ENCODE data around the gene CDH4.

DNA sequence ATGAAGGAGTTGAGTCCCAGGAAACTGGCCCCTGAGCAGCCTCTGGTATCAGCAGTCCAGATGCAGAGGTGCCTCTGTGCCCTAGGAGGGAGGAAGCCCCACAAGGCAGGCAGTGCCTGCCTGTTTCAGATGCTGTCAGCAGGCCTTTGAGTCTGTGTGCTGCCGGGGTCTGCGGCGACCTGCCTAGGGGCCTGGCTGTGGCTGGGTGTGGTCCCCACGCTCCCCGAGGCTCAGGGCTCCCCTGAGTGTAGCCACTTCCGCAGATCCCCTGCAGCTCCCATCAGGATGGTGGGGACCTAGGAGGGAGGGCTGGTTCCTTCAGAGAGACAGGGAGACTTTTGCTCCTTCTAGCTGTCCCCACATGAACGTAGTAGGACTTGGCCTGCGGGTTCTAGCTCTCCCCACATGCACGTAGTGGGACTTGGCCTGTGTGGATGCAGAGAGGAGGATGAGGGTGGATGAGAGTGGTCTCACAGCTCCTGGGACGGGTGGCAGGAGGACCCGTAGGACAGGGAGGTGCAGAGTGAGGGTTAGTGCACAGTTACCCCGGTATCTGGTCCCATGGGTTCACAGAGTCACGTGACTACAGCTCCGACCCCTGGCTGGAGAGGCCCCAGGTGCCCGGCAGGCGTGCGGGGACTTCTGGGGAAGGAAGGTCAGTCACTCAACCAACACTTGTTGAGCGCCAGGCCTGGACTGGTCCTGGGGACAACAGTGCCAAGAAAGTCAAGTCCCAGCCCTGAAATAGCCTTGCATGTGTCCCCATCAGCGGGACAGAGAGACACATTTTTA lies 41.0 kb downstream of the CDH4 start:
- TF ChIP-seq ZNF3 (CRISPR knock-in tag; IDR thresholded peaks at IDR 0.05) (no peak), ZNF239 (CRISPR knock-in tag; IDR thresholded peaks at IDR 0.05) (no peak)
